ENCODE results near the gene ZNF107. TPM values are rescaled to one million over a fixed set of nuclear protein-coding genes. Genes with fewer than 3 reads are reported as not detected.
"Not testable (repeated sequence)": the region's sequence is repeated elsewhere in the genome, so short reads cannot be mapped to it uniquely, and the experiment has no call there.

Gene ZNF107
- total RNA-seq, 1 donor from 2014 or later = 1.3 TPM

DNA sequence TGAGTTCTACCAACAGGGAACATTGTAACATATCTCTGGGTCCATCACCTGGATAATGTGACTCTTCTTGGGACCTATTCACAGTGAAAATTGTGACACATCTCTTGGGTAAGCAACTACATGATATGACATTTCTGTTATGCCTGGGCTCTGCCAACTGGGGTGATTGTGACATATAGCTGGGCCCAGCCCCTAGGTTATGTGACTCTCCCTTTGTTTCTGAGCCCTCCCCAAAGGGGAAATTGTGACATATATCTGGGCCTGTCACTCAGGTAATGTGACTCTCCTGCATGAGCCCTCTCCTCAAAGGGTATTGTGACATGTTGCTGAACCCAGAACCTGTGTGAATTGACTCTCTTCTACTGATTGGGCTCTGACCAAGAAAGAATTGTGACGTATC, 22.4 kb upstream of the ZNF107 start:
- DNase-seq (ENCODE audit: low read depth in 2 of 2) = no peak

DNA sequence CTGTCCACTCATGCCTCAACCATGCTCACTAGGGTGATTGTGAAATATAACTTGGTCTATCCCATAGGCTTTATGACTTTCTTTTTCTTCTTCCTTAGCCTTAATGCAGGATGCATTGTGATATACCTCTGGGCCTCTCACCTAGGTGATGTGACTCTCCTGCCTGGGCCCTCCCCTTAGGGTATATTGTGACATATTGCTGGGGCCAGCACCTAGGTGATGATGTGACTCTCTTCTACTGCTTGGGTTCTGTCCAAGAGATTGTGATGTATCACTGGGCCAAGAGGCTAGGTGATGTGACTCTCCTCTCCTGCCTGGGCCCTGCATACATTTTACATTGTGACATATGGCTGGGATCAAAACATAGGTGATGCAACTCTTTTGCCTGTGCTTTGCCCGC, 14.7 kb upstream of the ZNF107 start:
- no peak for DNase-seq (ENCODE audit: low read depth in 2 of 2)

GRCh38 chr7:64651632-64652165, 14.2 kb upstream of the ZNF107 start:
- DNase-seq (ENCODE audit: low read depth in 2 of 2) = no peak

DNA sequence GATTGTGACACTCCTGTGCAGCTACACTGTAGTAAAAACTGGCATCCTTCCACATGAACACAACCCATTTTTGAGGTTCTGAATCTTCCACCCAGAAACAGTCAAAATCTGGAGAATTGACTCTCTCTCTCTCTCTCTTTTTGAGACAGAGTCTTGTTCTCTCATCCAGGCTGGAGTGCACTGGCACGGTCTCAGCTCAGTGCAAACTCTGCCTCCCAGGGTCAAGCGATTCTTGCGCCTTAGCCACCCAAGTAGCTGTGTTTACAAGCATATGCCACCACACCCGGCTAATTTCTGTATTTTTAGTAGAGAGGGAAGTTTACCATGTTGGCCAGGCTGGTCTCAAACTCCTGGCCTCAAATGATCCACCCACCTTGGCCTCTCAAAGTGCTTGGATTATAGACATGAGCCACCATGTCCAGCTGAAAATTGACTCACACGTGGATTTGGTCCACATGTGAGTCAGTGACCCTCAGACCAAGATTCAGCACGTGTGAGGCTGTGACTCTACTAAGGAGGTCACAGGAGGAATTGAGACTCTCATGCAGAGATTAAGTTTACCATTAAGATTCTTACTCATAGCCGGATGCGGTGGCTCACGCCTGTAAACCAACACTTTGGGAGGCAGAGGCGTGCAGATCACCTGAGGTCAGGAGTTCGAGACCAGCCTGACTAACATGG, 12.1 kb upstream of the ZNF107 start:
- DNase-seq (ENCODE audit: low read depth in 2 of 2) = no peak

DNA sequence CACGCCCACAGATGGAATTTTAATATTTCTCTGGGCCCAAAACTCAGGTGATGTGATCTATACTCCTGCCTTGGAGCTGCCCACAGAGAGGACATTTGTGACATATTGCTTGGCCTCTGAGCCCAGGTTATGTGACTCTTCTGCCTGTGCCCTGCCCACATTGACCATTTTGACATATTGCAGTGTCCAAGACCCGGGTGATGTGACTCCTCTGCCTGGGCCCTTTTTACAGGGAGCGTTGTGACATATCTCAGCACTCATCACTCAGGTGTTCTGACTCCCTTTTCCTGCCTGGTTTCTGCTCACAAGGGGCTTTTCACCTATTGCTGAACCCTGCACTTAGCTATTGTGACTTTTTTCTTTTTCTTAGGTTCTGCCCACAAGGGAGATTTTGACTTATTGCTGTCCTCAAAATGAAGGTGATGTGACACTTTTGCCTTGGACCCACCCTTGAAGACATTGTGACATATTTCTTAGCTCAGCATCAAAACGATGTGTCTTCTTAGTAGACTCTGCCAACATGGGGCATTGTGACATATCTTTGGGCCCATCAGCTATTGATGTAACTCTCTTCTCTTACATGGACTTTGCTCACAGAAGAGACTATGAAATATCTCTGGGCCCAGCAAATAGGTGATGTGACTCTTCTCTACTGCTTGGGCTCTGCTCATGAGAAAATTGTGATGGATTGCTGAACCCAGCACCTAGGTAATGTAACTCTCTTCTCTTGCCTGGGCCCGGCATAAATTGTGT, 11.0 kb upstream of the ZNF107 start:
- DNase-seq (ENCODE audit: low read depth in 2 of 2) = no peak

DNA sequence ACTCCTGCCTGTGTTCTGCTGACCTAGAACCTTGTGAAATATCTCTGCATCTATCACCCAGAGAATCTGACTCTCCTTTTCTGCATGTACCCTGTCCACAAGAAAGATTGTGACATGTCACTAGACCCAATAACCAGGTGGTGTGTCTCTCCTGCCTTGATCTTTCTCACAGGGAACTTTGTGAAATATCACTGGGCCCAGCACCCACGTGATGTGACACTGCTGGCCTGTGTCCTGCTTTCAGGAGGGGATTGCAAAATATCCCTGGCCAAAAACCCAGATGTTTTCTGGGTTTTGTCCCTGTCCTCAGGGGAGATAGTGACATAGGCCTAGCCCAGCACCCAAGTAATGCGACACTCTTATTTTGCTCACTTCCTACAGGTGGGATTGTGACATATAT, 10.1 kb upstream of the ZNF107 start:
- DNase-seq (ENCODE audit: low read depth in 2 of 2) = no peak

GRCh38 chr7:64656489-64656888, 9.4 kb upstream of the ZNF107 start:
- no peak for DNase-seq (ENCODE audit: low read depth in 2 of 2)

- DNase-seq (ENCODE audit: low read depth in 2 of 2) = not testable (repeated sequence)
These were observed 3.8 kb upstream of the ZNF107 start for GRCh38 chr7:64662091-64662490.

DNA sequence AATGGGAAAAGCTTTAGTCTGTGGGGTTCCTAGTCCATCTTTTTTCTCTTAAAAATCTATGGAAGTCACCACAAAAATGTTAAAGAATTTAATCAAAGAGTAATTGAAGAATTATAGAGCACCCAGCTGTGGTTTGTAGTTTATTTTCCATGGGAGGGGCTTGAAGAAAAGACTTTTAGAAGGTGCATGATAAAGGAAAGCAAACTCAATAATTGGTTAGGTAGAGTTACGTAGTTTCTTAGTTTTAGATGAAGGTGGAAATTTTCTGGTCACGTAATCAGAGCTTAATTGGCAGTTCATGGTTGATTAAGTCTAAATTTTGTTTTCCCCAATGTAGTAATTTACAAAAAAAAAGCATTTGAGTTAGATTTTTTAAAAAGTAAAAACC, 724 bp downstream of the ZNF107 start:
- DNase-seq (ENCODE audit: low read depth in 2 of 2) = no peak

DNA sequence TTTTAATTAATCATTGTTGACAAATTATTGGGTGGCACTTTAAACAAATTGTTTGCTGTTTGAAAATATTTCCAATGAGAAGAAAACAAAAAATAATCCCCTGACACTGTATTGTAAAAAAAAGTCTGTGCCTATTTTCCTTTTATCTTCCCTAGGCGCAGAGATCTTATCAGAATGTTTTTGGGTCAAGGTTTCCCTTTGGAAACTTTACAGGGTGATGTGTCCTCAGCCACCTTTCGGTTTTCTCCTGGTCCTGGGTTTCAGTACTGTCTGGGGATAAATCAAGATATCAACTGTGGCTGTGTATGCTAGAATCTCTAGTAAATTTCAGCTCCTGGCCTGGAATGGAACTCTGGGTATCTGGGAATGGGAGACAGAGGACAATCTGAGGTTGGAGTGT, 1.4 kb downstream of the ZNF107 start:
- no peak for DNase-seq (ENCODE audit: low read depth in 2 of 2)

DNA sequence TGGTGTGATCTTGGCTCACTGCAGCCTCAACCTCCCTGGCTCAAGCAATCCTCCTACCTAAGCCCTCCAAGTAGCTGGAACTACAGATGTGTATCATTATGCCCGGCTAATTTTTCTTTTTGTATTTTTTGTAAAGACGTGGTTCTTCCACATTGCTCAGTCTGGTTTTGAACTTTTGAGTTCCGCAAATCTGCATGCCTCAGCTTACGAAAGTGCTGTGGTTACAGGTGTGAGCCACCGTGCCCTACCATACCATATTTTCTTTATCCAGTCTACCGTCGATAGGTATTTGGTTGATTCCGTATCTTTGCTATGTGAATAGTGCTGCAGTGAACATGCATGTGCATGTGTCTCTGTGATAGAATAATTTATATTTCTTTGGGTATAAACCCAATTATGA, 6.5 kb downstream of the ZNF107 start:
- DNase-seq (ENCODE audit: low read depth in 2 of 2) = no peak

GRCh38 chr7:64685091-64685490, 19.2 kb downstream of the ZNF107 start:
- DNase-seq (ENCODE audit: low read depth in 2 of 2) = no peak

GRCh38 chr7:64685741-64686140, 19.8 kb downstream of the ZNF107 start:
- DNase-seq (ENCODE audit: low read depth in 2 of 2) = no peak

DNA sequence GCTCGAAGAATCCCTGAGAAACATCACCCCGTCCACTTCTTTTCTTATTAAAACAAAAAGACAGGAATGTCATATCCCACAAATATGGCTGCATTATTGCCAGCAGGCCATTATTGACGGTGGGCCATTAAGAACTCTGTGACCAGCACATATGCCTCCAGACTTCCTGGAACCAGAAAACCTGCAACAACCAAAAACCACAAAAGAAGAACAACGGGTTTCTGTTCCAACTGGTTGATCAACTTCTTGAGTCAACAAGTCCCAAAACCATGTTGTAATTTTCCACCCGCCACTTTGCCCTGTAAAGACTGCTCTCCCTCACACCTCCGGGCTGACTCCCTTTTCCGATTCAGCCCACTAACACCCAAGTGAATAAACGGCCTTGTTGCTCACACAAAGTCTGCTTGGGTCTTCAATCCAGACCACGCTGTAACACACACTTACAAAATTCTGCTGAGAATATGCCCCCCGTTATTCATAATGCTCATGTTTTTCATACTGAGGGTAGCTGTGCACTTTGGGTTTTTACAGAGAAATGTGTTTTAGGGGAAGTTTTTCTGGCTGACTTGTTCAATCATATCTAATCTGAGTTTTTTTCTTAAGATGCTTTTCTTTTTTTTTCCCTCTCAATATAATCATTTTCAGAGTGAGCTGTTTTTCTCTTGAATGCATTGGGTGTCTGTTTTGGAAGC, 20.7 kb downstream of the ZNF107 start:
- DNase-seq (ENCODE audit: low read depth in 2 of 2) = no peak

- DNase-seq (ENCODE audit: low read depth in 2 of 2) = no peak
These were observed 21.3 kb downstream of the ZNF107 start for GRCh38 chr7:64687249-64687648.

DNA sequence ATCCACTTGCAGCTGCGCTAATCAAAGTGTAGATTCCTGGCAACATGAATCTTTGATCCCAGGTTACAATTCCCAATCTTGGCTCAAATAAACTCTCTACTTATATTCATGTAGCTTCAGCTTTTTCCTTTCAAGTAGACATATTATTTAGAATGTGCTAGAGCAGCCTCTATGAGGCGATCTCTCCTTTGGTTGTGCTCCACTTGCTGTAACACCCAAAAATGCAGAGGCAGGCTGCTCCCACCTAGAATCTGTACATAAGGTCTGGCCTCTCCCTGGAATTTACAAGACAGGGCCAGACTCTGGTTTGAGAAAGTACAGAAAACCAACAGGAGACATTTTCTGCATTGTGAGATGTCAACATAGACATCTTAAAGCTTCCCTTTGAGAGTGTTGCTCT, 23.1 kb downstream of the ZNF107 start:
- no peak for DNase-seq (ENCODE audit: low read depth in 2 of 2)

GRCh38 chr7:64691831-64692230, 25.9 kb downstream of the ZNF107 start:
- no peak for DNase-seq (ENCODE audit: low read depth in 2 of 2)

DNA sequence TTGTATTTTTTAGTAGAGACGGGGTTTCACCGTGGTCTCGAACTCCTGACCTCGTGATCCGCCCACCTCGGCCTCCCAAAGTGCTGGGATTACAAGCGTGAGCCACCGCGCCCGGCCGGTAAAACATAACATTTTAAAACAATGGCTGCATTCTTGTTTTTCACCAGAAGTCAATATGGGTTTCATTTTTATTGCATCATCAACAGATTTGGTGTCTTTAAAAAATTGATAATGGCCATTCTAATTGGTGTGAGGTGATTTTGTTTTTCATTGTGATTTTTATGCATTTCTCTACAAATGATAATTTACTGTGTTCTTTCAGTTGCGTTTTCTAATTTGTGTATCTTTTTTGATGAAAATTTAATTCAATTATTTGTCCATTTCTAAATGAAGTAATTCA, 31.9 kb downstream of the ZNF107 start:
- DNase-seq (ENCODE audit: low read depth in 2 of 2) = not testable (repeated sequence)

GRCh38 chr7:64706625-64707292, 40.8 kb downstream of the ZNF107 start:
- DNase-seq (ENCODE audit: low read depth in 2 of 2) = no peak

DNA sequence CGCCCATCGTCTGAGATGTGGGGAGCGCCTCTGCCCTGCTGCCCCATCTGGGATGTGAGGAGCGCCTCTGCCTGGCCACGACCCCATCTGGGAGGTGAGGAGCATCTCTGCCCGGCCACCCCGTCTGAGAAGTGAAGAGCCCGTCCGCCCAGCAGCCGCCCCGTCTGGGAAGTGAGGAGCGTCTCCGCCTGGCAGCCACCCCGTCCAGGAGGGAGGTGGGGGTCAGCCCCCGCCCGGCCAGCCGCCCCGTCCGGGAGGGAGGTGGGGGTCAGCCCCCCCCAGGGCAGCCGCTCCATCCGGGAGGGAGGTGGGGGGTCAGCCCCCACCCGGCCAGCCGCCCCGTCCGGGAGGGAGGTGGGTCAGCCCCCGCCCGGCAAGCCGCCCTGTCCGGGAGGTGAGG, 52.0 kb downstream of the ZNF107 start:
- DNase-seq (ENCODE audit: low read depth in 2 of 2) = not testable (repeated sequence)

- no peak for DNase-seq (ENCODE audit: low read depth in 2 of 2)
These were observed 63.3 kb downstream of the ZNF107 start for GRCh38 chr7:64729089-64729848.

Measured in dermis microvascular lymphatic vessel endothelial cell (primary cell).